ENCODE data around the gene ARMH1.
A peak's percentile ranks its signal among the peaks of the same experiment; 100 is the strongest.

Gene ARMH1

GRCh38 chr1:44723064-44723463, 48.5 kb downstream of the ARMH1 start:
- Histone ChIP-seq H3K9me3 (ENCODE audit: insufficient read depth, low read length) (no peaks in the 10 kb centered on the region), H3K4me3 (ENCODE audit: low read length) (peak overlapping the region; percentile 64), H3K36me3 (replicated peaks; ENCODE audit: low read depth, low read length) (no peaks in the 10 kb centered on the region), H3K79me2 (ENCODE audit: low read length) (no peaks in the 10 kb centered on the region), H3K4me2 (ENCODE audit: low read length) (peak overlapping the region; percentile 90), H2AFZ (ENCODE audit: low read depth, low read length) (peak overlapping the region; percentile 89), H4K20me1 (ENCODE audit: insufficient read depth, low read length) (no peaks in the 10 kb centered on the region), H3K4me1 (ENCODE audit: low read length) (peaks cover 43% of the 10 kb centered on the region), H3K27me3 (ENCODE audit: low read depth, low read length) (no peaks in the 10 kb centered on the region), H3K9ac (ENCODE audit: low read length) (peak overlapping the region; percentile 61), H3K27ac (ENCODE audit: low read length) (peak overlapping the region; percentile 62)
- TF ChIP-seq EZH2phosphoT487 (IDR thresholded peaks at IDR 0.05; ENCODE audit: low read depth) (no peak), CTCF (IDR thresholded peaks at IDR 0.05; ENCODE audit: low read depth, low read length) (no peak)

DNA sequence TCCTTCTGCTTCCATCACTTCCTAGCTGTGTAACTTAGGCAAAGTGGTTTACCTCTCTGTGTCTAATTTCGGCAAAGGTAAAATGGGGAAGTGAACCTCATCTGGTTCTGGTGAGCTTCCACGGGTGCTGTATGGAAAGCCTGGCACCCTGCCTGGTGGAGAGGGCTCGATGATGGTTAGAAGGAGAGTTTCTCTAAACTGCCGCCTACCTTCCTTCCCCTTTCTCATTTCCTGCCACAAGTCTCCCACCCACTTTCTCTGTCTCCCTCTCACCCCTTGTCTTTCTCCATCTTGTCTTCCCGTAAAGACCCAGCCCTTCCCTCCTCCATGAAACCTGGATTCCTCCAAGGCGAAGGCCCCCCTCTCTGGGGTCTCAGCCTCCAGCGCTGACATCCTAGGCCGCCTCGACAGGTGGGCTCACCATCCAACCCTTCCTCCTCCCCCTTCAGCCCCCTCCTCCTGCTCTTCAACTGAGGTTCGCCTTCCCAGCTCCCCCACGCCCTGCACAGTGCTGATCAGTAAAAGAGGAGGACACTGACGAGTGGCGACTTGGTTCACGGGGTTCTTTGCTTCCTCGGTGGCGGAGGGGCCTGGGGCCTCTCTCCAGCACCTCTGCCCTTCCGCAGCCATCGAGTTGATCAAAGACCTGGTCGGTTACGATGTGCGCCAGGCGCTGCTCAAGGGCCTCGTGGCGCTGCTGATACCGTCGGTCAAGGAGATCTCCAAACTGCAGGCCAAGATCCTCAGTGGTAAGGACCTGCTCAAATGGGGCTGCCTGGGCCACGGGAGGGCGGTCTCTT, 49.2 kb downstream of the ARMH1 start:
- H3K9me3 ChIP-seq (ENCODE audit: insufficient read depth, low read length), result no peaks in the 10 kb centered on the region
- H4K20me1 ChIP-seq (ENCODE audit: insufficient read depth, low read length), result no peaks in the 10 kb centered on the region
- H2AFZ ChIP-seq (ENCODE audit: low read depth, low read length), result peak overlapping the region; percentile 89; the same call in 1 of the 2 replicates
- TF ChIP-seq EZH2phosphoT487 (IDR thresholded peaks at IDR 0.05; ENCODE audit: low read depth), result no peak
- no peak for TF ChIP-seq CTCF (IDR thresholded peaks at IDR 0.05; ENCODE audit: low read depth, low read length)
- H3K4me3 ChIP-seq (ENCODE audit: low read length), result peak overlapping the region; percentile 64
- H3K36me3 ChIP-seq (replicated peaks; ENCODE audit: low read depth, low read length), result no peaks in the 10 kb centered on the region
- H3K27ac ChIP-seq (ENCODE audit: low read length), result peak overlapping the region; percentile 62
- H3K79me2 ChIP-seq (ENCODE audit: low read length), result no peaks in the 10 kb centered on the region
- H3K4me2 ChIP-seq (ENCODE audit: low read length), result peak overlapping the region; percentile 90
- peaks cover 38% of the 10 kb centered on the region for H3K4me1 ChIP-seq (ENCODE audit: low read length)
- H3K9ac ChIP-seq (ENCODE audit: low read length), result peak overlapping the region; percentile 61
- no peaks in the 10 kb centered on the region for H3K27me3 ChIP-seq (ENCODE audit: low read depth, low read length)

- no peaks in the 10 kb centered on the region for H3K27me3 ChIP-seq (ENCODE audit: low read depth, low read length)
- no peaks in the 10 kb centered on the region for H3K36me3 ChIP-seq (replicated peaks; ENCODE audit: low read depth, low read length)
- H3K79me2 ChIP-seq (ENCODE audit: low read length), result no peaks in the 10 kb centered on the region
- no peak overlapping the region for H3K27ac ChIP-seq (ENCODE audit: low read length)
- no peaks in the 10 kb centered on the region for H3K9me3 ChIP-seq (ENCODE audit: insufficient read depth, low read length)
- H3K9ac ChIP-seq (ENCODE audit: low read length), result no peak overlapping the region
- peaks cover 37% of the 10 kb centered on the region for H3K4me1 ChIP-seq (ENCODE audit: low read length)
- H2AFZ ChIP-seq (ENCODE audit: low read depth, low read length), result no peak overlapping the region
- H3K4me2 ChIP-seq (ENCODE audit: low read length), result no peak overlapping the region
- no peak overlapping the region for H3K4me3 ChIP-seq (ENCODE audit: low read length)
- H4K20me1 ChIP-seq (ENCODE audit: insufficient read depth, low read length), result no peaks in the 10 kb centered on the region
- TF ChIP-seq CTCF (IDR thresholded peaks at IDR 0.05; ENCODE audit: low read depth, low read length) (no peak), EZH2phosphoT487 (IDR thresholded peaks at IDR 0.05; ENCODE audit: low read depth) (no peak)
Observed at GRCh38 chr1:44724296-44724954, 49.9 kb downstream of the ARMH1 start.

DNA sequence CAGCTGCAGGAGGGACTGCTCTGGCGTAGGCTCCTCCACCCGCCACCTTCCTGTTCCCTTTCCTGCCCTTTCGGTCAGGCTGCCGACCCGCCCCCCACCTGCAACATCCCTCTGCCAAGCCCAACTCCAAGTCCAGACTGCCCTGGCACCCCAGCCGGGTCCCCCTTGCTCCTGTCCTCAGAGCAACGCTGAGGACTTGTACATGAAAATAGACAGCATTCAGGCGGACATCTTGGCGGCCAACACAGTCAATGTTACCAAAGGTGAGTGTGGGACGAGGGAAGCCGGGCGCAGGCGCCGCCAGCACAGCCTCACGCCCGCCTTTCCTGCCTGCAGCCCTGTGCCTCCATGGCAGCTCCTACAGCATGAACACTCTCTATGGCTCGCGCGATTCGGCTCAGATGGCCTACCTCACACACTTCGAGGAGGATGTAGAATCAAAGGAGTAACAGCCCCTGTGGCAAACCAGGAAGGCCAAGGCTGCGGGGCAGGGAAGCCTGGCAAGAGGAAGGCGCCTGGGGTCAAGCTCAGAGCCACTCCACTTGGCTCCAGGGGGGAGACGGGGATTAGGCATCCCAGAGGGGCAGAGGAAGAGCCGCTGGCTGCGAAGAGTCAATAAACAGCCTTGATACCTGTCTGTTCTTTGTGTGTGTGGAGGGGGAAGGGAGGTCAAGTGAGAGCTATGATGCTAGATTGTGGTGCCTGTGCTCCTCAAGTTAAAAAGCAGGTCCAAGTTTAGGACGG, 50.6 kb downstream of the ARMH1 start:
- Histone ChIP-seq H3K9ac (ENCODE audit: low read length) (no peak overlapping the region), H4K20me1 (ENCODE audit: insufficient read depth, low read length) (no peaks in the 10 kb centered on the region), H3K27ac (ENCODE audit: low read length) (no peak overlapping the region), H3K27me3 (ENCODE audit: low read depth, low read length) (no peaks in the 10 kb centered on the region), H3K4me2 (ENCODE audit: low read length) (no peak overlapping the region), H3K79me2 (ENCODE audit: low read length) (no peaks in the 10 kb centered on the region), H3K9me3 (ENCODE audit: insufficient read depth, low read length) (no peaks in the 10 kb centered on the region), H3K36me3 (replicated peaks; ENCODE audit: low read depth, low read length) (no peaks in the 10 kb centered on the region), H2AFZ (ENCODE audit: low read depth, low read length) (no peak overlapping the region), H3K4me3 (ENCODE audit: low read length) (no peak overlapping the region), H3K4me1 (ENCODE audit: low read length) (peaks cover 35% of the 10 kb centered on the region)
- TF ChIP-seq EZH2phosphoT487 (IDR thresholded peaks at IDR 0.05; ENCODE audit: low read depth) (no peak), CTCF (IDR thresholded peaks at IDR 0.05; ENCODE audit: low read depth, low read length) (no peak)
